GM21529 (cell line): Measurements from ENCODE around the gene FUZ.
"Not testable (repeated sequence)": the region's sequence is repeated elsewhere in the genome, so short reads cannot be mapped to it uniquely, and the experiment has no call there.

ENCODE experiments used
- ATAC-seq: cut with Tn5 transposase; IDR thresholded peaks from one replicate; pipeline ENCODE4 v1.9.1; 2021; ENCODE audit not compliant: unreplicated experiment

The FUZ gene

GRCh38 chr19:49833599-49833998 is 20.5 kb upstream of the FUZ start:
- ATAC-seq = no peak

- no peak for ATAC-seq
These were observed 19.5 kb upstream of the FUZ start for GRCh38 chr19:49832556-49832955.

- ATAC-seq = no peak
These were observed 18.5 kb upstream of the FUZ start for GRCh38 chr19:49831592-49831991.

DNA sequence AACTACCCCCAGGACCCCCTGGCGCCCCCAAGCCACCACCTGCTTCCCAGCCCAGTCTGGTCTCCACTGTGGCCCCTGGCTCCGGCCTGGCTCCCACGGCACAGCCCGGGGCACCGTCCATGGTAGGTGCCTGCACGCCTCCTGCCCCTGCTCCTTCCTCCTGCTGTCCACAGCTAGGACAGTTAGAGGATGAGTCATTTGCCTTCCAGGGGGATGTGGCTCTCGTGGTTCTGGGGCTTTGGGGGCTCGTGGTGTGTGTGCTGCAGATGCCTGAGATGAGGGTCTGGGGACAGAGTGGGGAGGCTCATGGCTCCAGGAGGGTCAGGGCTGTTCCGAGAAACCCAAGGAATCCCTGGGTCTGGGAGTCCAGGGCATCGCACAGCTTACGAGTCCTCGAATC is 17.7 kb upstream of the FUZ start:
- no peak for ATAC-seq

DNA sequence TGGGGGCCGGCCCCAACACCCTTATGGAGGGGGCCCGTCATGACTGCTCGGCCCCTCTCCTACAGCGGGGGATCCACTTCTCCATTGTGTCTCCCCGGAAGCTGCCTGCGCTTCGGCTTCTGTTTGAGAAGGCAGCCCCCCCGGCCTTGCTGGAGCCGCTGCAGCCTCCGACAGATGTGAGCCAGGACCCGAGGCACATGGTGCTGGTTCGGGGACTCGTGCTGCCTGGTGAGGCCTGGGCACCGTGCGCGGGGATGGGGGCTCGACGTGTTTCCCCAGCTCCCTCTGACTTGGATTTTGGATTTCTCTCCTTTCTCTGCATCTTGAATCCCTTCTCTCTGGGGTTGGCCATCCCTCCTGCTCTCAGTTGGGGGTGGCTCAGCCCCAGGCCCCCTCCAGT is 16.6 kb upstream of the FUZ start:
- ATAC-seq = no peak

- ATAC-seq = no peak
These were observed 16.1 kb upstream of the FUZ start for GRCh38 chr19:49829200-49829599.

GRCh38 chr19:49827034-49827433 is 13.9 kb upstream of the FUZ start:
- ATAC-seq = no peak

DNA sequence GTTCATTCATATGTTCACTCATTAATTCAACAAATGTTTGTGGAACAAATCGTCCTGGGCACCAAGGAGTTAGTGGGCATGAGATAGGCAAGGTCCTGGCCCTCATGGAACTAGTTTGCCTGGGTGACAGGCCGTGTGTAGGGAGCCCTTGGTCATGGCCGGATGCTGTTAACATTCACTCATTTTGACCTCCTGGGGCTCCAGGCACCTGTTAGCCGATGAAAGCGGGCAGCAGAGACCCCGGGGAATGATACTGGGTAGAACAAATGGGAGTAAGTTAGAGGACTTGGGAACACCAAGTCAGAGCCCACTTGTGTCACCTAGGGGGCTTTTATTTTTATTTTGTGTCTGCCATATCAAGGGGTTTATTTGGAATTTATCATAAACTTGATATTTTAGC is 11.6 kb upstream of the FUZ start:
- no peak for ATAC-seq

GRCh38 chr19:49823472-49823871 is 10.4 kb upstream of the FUZ start:
- no peak for ATAC-seq

- no peak for ATAC-seq
These were observed 7.0 kb upstream of the FUZ start for GRCh38 chr19:49820125-49820524.

- not testable (repeated sequence) for ATAC-seq
These were observed 6.5 kb upstream of the FUZ start for GRCh38 chr19:49819452-49820115.

DNA sequence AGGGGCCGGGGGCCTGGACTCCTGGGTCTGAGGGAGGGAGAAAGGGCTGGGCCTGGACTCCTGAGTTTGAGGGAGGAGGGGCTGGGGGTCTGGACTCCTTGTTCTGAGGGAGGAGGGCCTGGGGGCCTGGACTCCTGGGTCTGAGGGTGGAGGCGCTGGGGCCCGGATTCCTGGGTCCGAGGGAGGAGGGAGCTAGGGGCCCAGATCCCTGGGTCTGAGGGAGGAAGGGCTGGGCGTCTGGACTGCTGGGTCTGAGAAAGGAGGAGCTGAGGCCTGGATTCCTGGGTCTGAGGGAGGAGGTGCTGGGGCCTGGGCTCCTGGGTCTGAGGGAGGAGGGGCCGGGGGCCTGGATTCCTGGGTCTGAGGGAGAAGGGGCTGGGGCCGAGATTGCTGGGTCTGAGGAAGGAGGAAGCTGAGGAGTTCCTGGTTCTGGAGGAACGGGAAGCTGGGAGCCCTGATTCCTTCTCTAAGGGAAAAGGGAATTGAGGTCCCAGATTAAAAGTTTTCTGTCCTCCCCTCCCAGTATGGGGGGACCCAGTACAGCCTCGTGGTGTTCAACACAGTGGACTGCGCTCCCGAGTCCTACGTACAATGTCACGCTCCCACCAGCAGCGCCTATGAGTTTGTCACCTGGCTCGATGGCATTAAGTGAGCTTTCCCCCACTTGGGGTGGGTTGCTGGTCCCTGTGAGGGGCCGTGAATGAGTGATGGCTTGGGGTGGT is 5.7 kb upstream of the FUZ start:
- no peak for ATAC-seq

DNA sequence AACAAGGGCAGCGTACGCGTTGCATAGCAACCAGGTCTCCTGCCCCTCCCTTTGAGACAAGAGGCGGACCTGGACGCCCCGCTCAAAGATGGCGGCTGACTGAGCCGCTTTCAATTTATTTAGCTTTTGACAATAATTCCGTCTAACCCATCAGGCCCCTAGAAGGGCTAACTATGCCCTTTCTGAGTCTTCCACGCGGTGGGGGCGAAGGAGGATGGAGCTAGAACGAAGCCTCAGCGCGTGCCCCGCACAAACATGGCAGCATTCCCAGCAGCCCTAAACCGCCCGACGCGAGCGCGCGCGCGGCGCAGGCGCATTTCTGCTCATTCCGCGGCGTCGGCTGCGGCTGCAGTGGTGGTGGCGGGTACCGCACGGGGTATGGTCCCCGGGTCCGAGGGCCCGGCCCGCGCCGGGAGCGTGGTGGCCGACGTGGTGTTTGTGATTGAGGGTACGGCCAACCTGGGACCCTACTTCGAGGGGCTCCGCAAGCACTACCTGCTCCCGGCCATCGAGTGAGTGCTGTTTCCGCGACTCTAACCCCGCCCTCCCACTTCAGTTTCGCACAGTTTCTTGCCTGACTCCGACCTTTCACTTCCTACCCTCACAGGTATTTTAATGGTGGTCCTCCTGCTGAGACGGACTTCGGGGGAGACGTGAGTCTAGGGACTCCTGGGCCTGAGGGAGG is 5.0 kb upstream of the FUZ start, which contains the start of gene MED25:
TSS of gene MED25 (plus strand) at position 326 of the 685 bp plus-strand sequence. CDS start at position 379, 53 bp downstream.
- ATAC-seq = peak; percentile 63

DNA sequence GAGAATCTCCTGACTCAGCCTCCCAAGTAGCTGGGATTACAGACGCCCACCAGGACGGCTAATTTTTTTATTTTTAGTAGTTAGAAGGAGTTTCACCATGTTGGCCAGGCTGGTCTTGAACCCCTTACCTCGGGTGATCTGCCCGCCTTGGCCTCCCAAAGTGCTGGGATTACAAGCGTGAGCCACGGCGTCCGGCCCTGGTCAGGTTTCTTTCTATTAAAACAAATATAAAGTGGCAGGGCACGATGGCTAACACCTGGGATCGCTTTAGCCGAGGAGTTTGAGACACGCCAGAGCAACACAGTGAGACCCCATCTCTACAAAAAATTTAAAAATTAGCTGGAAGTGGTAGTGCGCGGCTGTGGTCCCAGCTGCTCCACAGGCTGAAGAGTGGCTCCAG is 3.5 kb upstream of the FUZ start:
- no peak for ATAC-seq

- ATAC-seq = no peak
These were observed 918 bp upstream of the FUZ start for GRCh38 chr19:49814010-49814409.

- no peak for ATAC-seq
These were observed 568 bp downstream of the FUZ start for GRCh38 chr19:49812452-49812996.

DNA sequence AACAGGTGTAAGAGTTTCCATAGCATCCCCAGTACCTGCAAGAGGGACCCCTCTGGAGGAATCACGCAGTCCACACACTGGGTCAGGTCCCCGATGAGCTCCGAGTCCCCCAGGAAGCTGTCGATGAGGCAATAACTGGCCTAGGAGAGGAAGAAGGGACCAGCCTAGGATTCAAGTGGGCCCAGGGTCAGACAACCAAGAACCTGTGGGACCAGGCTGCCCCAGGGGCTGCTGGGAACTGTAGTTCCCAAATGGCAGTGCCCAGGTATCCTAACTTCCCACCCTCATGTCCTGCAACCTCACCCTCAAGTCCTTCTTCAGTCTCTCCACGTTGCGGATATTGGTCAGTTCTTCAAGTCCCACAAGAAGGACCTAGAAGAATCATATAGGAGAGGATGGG is 1.8 kb downstream of the FUZ start:
- ATAC-seq = no peak

DNA sequence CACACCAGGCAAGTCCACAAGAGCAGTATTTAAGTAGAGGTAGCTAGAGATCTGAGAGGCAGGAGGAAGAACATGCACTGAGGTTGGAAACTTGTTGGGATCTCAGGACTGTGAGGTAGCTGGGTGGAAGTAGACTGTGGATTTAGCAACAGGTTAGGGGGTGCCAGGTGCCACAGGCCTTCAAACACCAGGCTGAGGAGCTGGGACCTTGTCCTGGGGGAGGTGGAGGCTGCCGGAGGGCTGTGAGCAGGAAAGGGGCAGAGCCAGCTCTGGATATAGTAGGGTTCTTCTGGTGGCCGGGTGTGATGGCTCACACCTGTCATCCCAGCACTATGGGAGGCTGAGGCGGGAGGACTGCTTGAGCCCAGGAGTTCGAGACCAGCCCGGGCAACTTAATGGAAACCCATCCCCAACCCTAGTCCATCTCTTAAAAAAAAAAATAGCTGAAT is 3.1 kb downstream of the FUZ start:
- ATAC-seq = no peak

DNA sequence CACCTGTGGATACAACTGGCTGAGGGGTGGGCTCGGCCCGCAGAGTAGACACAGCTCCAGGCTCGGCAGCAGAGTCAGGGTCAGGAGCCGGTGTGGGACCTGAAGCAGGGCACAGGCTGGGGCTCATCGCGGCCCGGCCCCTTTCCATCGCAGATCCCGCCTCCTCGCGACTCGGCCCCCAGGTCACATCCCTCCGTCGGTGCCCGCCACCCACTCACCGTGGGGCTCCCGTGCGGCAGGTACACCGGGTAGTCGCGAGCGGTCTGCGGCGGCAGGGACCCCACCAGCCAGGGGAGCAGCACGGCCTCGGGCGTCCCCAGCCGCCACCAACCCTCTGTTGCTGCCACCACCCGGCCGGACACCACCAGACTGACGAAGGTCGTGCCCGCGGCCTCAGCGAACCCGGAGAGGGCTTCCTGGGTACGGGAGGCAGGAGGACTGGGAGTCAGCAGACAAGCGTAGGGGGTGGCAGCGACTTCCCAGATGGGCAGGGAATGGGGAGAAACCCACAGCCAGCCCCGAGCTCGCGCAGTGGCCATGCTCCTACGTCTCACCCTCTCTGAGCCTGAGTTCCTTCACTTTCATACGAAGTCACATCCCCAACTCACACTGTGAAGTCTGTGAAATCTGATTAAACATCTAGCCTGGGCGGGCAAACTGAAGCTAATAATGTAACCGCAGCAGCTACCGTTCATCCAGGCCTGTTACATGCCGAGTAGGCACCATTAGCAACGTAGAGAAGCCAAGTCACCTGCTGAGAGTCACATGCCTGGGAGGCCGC is 3.7 kb downstream of the FUZ start:
- ATAC-seq = no peak

- no peak for ATAC-seq
These were observed 4.4 kb downstream of the FUZ start for GRCh38 chr19:49808711-49809159.
